PC-9 (cell line): ENCODE data around the gene SCAF4.

Experiments used
- CTCF ChIP-seq: fragments of 200-600 bp; sonication (generic); conservative IDR thresholded peaks from 2 replicates; pipeline ENCODE4 v1.6.1; 2017; ENCODE audit warnings: mixed run types, antibody characterized with exemption, mild to moderate bottlenecking, moderate library complexity
- EZH2 ChIP-seq: fragments of 200-600 bp; sonication (generic); IDR thresholded peaks from 2 replicates; pipeline ENCODE4 v1.8.0; 2017; ENCODE audit warnings: antibody characterized with exemption, low read depth

- TF ChIP-seq CTCF (no peak), EZH2 (no peak)
Observed at GRCh38 chr21:31730712-31731055, 1.2 kb downstream of the SCAF4 start.
